HG03432 (cell line): ENCODE results near the gene PAQR7.

Source experiments
- ATAC-seq: cut with Tn5 transposase; IDR thresholded peaks from one replicate; pipeline ENCODE4 v1.9.1; 2021; ENCODE audit warnings: mild to moderate bottlenecking, moderate library complexity; ENCODE audit not compliant: unreplicated experiment

PAQR7 gene

DNA sequence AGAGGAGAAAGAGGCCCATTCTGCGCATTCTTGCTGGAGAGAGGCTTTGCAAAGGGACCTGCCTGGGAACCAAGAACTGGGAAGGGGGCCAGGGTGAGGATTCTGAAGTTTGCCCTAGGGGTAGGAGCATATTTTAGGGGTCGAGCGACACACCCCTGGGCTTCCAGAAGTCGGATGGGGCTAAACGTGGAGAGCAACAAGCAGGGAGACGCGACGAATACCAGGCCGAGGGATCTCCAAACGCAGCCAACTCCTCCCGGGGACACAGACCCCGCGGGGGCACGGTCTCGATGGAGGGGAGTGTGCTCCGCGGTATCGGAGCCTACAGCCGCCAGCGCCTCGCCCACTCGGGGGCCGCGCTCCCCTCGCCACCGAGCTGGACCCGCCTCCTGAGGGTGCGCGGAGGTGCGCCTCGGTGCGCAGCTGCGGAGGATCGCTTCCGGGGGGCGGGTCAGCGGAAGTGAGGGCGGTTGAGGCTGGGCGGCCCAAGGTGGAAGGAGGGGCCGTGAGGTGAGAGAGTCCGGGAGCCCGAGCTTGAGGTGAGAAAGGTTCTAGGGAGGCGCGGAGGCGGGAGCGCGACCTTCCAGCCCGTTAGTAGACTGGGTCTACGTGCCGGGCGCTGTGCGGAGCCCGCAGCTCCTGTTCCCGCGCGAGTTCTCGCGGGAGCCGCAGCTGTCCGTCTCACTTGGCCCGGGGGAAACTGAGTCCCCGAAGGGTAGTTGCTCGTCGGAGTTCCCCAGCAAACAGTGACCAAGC is 55.8 kb downstream of the PAQR7 start, which contains the start of gene MTFR1L:
TSS of gene MTFR1L (plus strand) at position 464 of the 756 bp plus-strand sequence. CDS start 3,151 bp downstream, outside the sequence.
- ATAC-seq, result peak; percentile 84

DNA sequence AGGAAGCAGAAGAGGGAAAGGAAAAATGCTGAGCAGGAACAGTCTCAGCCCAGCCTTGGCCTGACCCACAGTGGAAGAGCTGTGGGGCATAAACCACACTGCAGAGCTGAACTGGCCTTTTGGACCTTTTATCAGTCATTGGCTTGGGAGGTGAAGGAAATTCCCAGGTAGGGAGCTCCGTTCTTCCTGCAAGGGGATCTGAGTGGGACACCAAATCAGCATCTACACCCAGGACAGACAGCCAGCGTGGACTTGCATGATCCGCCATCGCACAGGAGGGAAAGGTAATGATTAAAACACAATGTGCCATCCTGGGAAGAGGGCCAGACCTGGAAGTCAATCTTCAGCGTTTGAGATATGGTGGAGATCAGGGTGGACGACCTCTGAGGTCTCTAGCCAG is 56.9 kb downstream of the PAQR7 start:
- no peak for ATAC-seq

DNA sequence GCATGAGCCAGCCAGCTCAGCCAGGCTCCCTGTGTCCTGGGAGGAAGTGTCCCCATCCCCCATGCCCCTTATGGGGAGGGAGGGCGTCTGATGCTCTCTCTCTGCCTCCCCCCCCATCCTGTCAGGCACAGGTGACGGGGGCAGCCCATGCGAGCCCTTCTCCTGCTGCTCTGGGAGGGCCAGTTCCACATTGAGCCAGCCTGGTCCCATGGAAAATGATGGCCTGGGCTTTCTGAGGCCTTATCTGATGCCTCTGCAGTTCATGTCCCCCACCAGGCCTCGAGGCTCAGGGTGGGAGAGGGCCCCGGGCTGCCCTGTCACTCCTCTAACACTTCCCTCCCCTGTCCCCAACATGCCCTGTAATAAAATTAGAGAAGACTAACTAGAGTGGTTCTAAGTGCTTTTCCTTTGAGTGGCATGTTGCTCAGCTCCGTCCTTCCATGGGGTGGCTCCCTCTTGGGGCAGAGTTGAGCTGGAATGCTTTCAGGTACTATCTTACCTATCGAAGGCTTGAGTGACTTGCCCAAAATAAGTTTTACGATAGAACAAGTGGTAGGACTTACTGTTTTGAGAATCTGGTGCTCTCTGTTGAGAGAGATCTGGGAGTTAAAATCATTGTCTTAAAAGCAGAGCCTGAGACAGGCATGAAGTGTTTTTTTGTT is 57.5 kb downstream of the PAQR7 start:
- no peak for ATAC-seq

DNA sequence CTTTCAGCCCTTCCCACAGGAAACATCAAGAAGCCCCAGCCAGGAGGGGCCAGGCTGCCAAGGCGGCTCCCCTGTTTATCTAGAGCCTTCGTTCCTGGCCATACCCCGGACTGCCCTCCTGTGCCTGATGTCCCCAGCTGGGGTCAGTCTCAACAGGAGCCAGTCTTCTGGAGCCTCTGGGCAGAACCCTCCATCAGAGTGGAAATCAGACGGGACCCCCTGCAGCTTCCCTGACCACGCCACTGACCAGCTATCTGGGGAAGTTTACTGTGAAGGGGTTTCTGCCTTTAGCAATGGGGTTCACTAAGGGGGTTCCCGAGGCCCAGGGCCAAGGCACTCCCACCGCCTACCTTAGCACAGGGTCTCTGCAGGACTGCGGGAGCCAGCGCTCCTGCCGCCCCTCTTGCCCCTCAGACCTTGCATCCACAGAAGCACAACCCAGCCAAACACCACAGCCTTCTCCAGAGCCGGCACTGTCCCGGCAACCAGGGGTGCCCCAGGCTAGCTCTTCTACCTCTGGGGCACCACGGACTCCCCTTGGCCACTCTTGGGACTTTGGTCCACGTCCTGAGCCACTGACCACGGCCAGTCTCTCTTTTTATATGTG is 59.3 kb downstream of the PAQR7 start:
- no peak for ATAC-seq

DNA sequence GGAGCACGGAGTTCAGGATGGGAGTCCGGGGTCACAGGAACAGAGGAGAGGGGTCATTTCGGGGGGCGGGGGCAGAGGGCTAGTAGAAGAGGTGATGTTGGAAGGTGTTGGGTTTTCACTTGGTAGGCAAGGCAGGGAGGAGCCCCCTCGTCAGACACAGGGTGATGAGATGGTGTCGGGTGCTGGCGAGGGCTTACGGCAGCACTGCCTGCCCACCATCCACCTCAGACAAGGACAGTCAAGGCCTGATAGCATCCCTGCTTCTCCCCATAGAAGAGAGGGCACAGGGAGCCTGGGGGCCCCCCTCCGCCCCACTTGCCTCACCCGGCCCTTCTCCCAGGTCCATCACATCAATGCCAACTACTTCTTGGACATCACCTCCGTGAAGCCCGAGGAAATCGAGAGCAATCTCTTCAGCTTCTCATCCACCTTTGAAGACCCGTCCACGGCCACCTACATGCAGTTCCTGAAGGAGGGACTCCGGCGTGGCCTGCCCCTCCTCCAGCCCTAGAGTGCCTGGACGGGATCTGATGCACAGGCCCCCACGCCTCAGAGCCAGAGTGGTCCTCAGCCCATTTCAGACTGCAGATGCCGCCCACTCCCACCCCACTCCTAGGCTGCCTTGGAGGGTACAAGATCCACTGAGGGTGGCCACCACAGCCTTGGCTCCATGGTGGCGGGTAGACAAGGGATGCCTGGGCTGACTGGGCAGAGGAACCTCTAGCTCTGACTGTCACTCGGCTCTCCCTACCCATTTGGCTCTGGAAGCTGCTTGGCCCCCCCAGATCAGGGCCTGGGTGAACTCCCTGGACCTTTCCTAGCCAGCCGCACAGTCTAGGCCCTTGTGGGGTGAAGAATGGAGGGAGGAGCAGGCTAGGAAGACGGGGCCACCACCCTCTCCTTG is 60.0 kb downstream of the PAQR7 start:
- ATAC-seq, result no peak

DNA sequence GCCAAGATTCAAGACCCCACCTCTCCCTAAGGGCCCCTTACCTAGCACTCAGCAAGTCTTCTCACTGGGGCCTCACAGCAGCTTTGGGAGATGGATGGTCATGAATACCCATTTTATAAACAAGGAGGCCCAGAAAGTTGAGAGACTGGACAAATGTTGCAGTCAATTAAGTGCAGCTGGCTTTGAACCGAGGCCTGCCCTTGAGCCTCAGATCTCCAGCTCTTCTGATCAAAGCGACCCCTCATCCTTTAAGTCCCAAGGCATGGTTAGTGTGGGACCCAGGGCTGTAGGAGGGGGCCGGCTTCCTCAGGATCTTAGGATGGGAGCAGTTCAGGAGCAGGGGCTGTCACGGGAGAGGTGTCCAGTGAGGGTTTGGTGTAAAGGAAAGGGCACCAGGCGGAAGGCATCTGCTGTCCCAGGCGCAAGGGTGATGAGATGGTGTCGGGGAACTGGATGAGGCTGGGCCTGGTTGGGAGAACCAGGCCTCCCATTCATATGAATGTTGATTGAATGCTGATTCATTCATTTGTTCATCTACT is 60.9 kb downstream of the PAQR7 start:
- no peak for ATAC-seq

DNA sequence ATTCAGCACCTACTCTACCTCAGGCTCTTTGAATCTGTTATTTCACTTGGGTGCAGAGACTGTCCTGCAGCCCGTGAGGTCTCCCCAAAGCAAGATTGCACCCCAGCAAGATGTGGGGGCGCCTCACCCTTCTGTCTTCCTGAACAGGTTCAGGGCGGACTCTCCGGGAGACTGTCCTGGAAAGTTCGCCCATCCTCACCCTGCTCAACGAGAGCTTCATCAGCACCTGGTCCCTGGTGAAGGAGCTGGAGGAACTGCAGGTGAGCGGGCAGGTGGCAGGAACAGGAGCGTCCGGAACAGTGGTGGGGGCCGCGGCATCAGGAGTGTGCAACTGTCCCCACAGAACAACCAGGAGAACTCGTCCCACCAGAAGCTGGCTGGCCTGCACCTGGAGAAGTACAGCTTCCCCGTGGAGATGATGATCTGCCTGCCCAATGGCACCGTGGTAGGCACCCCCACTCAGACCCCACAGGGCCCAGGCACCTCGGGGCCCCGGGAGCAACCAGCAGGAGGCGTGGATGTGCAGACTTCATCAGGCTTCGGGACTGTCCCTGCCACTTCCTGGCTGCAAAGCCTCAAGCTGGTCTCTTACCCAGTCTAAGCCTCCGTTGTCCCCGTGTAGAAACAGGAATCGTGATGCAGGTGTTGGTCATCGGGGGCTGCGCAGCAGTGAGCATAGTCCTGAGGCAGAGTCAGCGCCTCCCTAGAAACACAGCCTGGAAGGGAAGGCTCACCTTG is 61.6 kb downstream of the PAQR7 start:
- no peak for ATAC-seq

DNA sequence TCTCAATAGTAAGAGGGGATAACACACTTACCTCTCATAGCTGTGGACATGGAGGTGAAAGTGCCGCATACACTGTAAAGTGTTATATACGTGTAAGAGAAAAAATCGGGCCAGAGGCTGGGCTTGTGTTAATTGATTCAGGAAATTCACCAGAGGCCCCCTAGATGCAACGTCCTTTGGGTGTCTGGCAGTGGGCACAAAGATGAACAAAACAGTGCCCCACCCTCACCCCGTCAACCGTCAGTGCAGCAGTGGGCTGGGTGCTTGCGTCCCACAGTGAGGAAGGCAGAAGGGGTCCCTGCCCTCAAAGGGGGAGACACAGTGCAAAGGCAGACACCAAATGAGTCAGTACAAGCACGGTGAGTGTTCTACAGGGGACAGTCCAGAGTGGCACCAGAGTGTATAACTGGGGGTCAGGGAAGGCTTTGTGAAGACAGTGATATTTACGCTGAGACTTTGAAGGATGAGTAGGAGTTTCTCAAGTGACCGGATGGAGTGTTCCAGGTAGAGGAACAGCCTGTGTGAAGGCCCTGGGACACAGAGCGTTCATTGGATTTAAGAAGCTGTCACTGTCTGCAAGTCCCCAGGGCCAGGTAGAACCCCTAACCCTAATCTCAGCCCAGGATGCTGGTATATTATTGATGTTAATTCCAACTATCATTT is 62.3 kb downstream of the PAQR7 start:
- ATAC-seq, result no peak
